ENCODE data around the gene ZC2HC1C. TPM values are rescaled to one million over a fixed set of nuclear protein-coding genes. Genes with fewer than 3 reads are reported as not detected.

The ZC2HC1C gene, protein sequence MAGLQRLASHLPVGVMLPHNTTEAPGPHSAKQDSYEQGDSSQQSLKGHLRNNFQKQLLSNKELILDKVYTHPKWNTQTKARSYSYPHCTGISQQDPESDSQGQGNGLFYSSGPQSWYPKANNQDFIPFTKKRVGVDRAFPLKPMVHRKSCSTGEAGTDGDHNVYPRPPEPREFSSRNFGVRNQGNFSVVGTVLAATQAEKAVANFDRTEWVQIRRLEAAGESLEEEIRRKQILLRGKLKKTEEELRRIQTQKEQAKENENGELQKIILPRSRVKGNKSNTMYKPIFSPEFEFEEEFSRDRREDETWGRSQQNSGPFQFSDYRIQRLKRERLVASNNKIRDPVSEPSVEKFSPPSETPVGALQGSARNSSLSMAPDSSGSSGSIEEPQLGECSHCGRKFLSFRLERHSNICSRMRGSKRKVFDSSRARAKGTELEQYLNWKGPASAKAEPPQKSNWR
- total RNA-seq, result 1.4 and 1.5 TPM in 2 replicates

DNA sequence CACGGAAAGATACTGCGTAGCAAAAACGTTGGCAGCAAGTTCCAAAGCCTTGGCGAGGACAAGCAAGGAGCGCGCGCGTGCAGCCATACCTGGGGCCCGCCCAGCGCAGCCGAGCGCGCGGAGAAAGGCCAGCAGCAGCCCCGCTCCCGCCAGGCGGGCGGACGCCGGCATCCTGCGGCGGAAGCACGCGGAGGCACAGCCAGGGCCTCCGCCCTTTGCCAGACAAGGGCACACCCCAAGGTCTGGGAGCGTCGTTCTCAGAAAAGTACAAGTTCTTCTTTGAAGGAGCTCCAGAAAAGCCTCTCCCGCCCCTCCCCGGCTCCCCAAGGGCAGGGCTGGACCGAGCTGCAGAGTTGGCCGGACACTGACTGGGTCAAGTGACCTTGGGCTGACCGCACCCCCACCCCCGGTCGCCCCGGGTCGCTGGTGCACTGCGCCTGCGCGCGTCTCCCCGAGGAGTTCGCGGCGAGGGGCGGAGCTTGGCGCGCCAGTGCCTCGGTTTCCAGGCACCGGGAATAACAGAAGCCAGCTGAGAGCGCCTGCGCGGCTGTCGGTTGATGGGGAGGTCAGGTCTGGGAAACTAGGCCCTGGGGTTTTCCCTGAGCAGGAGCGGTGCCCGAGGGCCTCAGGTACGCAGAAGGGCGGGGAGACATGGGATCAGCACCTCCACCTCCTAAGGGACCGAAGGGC is at the start of gene ZC2HC1C:
ZC2HC1C (plus strand) TSS at position 521 of the 690 bp plus-strand sequence. CDS start 933 bp downstream, outside the sequence.

DNA sequence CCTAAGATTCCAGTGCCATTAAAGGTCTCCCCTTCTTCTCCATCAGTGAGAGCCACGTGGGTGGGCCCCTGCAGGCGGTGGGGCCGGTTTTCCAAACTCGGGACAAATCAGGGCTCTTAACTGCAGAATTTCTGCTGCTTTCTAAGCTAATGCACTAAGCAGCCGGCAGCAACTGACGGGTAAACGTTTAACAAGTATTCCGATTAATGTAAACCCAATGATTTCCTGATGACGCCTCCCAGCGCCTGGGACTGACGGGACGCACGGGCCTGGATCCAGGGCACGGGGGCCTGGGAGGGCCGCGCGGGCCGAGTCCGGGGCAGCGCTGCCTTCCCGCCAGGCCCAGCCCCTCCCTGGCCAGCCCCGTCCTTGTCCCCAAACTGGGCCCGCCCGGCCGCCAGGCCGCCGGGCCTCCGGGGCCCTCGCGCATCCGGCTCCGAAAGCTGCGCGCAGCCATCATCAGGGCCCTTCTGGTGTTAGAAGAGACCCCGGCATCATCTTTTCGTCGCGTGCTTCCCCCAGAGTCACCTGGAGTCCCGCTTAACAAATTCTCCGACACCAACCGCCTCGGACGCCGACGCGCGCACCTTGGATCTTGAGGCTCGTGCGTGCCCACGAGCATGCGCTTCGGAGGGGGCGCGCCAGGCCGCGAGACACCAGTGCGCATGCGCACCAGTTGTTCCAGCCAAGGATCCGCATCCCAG is 18.4 kb upstream of the ZC2HC1C start, which contains the start of gene MLH3:
MLH3 (minus strand) TSS at position 616 of the 704 bp plus-strand sequence. CDS start 1,812 bp downstream, outside the sequence.

DNA sequence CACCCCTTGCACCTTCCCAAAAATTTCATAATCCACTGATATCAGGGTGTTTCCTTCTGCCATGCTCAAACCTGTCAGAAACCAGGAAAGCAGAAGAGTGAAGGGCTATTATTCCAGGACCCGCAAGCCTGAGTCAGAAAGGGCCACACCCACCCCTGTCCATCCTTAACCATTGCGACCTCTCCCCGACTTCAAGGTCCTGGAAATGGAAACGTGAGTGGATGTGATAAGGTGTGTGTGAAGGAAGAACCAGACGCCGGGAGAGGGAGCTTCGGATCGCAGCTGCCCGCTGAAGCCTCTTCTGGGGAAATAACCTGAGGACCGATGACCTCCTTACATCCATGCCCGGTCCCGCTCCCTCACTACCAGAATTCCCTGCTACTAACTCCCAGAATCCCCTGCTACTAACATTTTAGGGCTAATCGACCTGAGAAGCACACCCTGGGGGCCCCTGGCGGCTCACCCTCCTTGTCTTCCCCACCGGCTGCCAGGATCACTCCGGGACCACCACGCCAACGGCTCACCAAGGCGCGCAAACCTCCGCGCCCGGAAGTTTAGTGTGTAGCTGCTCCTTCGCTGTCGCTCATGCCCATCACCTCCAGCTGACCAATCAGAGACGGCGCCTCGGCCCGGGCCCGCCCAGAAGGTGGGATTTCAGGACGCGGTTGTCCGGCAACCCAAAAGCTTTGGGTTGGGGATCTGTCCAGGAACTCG is 5.8 kb upstream of the ZC2HC1C start, which contains the start of gene ACYP1:
ACYP1 (minus strand) TSS at position 534 of the 714 bp plus-strand sequence; CDS start at position 63, 471 bp downstream.

DNA sequence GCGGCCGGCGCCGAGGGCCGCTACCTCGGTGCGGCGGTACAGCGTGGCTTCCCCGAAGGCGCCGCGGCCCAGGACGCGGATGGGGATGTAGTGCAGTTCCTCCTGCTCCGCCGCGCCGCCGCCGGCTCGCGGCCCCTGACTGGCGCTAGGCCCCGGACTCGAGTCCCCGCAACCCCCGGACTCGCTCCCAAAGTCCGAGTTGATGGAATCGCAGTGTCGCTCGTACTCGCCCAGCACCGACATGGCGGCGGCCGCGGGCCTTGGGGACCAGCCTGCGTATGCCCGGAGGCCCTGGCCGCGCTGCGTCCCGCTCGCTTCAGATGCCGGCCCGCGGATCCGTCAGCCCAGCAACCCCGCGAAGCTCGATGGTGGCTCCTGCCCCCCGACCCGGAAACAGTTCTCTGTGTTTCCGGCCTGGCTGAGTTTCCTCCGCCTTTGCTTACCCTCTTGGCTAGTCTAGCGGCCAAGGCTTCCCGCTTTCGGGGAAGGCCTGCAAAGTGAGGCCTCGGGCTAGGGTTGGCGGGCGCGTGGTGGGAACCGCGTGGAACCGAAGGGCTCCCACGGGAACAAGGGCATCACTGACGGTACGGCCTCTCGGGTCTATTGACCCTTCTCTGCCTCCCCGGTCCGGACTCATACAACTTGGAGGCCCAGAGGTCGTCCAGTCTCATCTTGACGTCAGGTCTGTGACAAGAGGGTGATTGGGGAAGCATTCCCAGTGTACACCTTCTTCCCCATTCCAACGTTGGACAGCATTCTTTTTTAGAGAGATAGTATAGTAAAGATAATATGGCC is 57.4 kb downstream of the ZC2HC1C start, which contains the start of gene NEK9:
NEK9 (minus strand) TSS at position 370 of the 795 bp plus-strand sequence; CDS start at position 243, 127 bp downstream.

Other genes starting within 250 kb of the ZC2HC1C start
- gene PROX2, start 193.5 kb upstream of the ZC2HC1C start, total RNA-seq, result not detected in 2 replicates
- 53.6 and 58.9 TPM in 2 replicates for gene DLST, start 187.7 kb upstream of the ZC2HC1C start, total RNA-seq
- gene RPS6KL1, start 146.4 kb upstream of the ZC2HC1C start, total RNA-seq, result under 0.01 and 0.47 TPM in 2 replicates
- gene PGF, start 114.0 kb upstream of the ZC2HC1C start, total RNA-seq, result 4.9 and 8.7 TPM in 2 replicates
- gene EIF2B2, start 66.7 kb upstream of the ZC2HC1C start, total RNA-seq, result 29.8 and 48.1 TPM in 2 replicates
- 19.9 and 29.0 TPM in 2 replicates for gene MLH3, start 18.2 kb upstream of the ZC2HC1C start, total RNA-seq
- gene ACYP1, start 5.6 kb upstream of the ZC2HC1C start, total RNA-seq, result 22.4 and 23.5 TPM in 2 replicates
- gene NEK9, start 57.4 kb downstream of the ZC2HC1C start, total RNA-seq, result 70.9 and 84.9 TPM in 2 replicates
- 164 and 166 TPM in 2 replicates for gene TMED10, start 107.0 kb downstream of the ZC2HC1C start, total RNA-seq
- 2.5 and 30.0 TPM in 2 replicates for gene FOS, start 209.2 kb downstream of the ZC2HC1C start, total RNA-seq